NT2/D1 (cell line): ENCODE data around the gene KAZALD1.

ENCODE experiments used
- SUZ12 ChIP-seq: IDR thresholded peaks from 2 replicates; pipeline ENCODE4 v1.6.1; 2011; ENCODE audit not compliant: insufficient read length, insufficient read depth; ENCODE audit errors: extremely low read depth
- YY1 ChIP-seq: IDR thresholded peaks from 2 replicates; pipeline ENCODE4 v1.6.1; 2011; ENCODE audit not compliant: insufficient read length, insufficient read depth
- ZNF274 ChIP-seq: IDR thresholded peaks from 2 replicates; pipeline ENCODE4 v1.6.1; 2011; ENCODE audit warnings: mild to moderate bottlenecking, low read depth, low read length

- TF ChIP-seq YY1 = no peak
- no peak for TF ChIP-seq SUZ12
- TF ChIP-seq ZNF274 = no peak
These were observed 51.2 kb downstream of the KAZALD1 start for GRCh38 chr10:101112799-101113594.
